Left lung (tissue), 10 donors: ENCODE data around the gene PAX3. TPM values are rescaled to one million over a fixed set of nuclear protein-coding genes. Genes with fewer than 3 reads are reported as not detected.

Experiments used
- ATAC-seq: fragments of 200-7000 bp; cut with Tn5 transposase; one replicate; pipeline ENCODE4 v1.9.1; 2020; ENCODE audit warnings: moderate library complexity
- DNase-seq, 4 donors: peaks; one replicate each; pipeline ENCODE4 v3.0.0-alpha.2; 2013 to 2020
- H3K27ac ChIP-seq, 2 donors: fragments of 200-600 bp; sonication (generic) in 1 of 2; one replicate each; pipeline versions ENCODE4 v1.5.0 to v1.8.0; 2020 to 2021
- H3K27me3 ChIP-seq, 2 donors: fragments of 200-600 bp; sonication (generic) in 1 of 2; one replicate each; pipeline versions ENCODE4 v1.5.0 to v1.8.0; 2020 to 2021
- H3K36me3 ChIP-seq, 2 donors: fragments of 200-600 bp; sonication (generic) in 1 of 2; one replicate each; pipeline versions ENCODE4 v1.5.0 to v1.8.0; 2020 to 2021
- H3K4me1 ChIP-seq, 2 donors: fragments of 200-600 bp; one replicate each; pipeline ENCODE4 v1.8.0; 2021
- H3K4me3 ChIP-seq, 2 donors: fragments of 200-600 bp; sonication (generic) in 1 of 2; one replicate each; pipeline versions ENCODE4 v1.5.0 to v1.8.0; 2020 to 2021; ENCODE audit warnings: mild to moderate bottlenecking in 1 of 2
- H3K9me3 ChIP-seq, 2 donors: fragments of 200-600 bp; sonication (generic) in 1 of 2; one replicate each; pipeline versions ENCODE4 v1.5.0 to v1.8.0; 2020 to 2021
- intact Hi-C, 2 donors: fragments of 100-400 bp; cut with DNase I; formaldehyde crosslinking; loops; one replicate each; pipeline versions ENCODE4 v1.11.2 to v1.14.2; 2022
- polyA plus RNA-seq, 6 donors: library from polyadenylated mRNA; unstranded; fragments of 120-200 nt; gene quantifications; one replicate each; pipeline ENCODE4 v1.2.1, GENCODE V29; 2013; ENCODE audit not compliant: insufficient read length in 6 of 6
- total RNA-seq, 2 donors: library from RNA; stranded (reverse); fragmentation: NEBNext Ultra II Directional; extraction: Animal tissue kit (Norgen Biotek cat#: 25700); gene quantifications; one replicate each; pipeline ENCODE4 v1.2.1, GENCODE V29; 2021
- TF ChIP-seq, protein P1 (sequence below), 2 donors: fragments of 200-600 bp; sonication (generic) in 1 of 2; IDR thresholded peaks; one replicate each; pipeline versions ENCODE4 v1.5.0 to v1.8.0; 2021; ENCODE audit warnings: antibody characterized with exemption in 2 of 2
- donor health status: DM: no; HTN: yes; CAD: no.
- donor health status: DM: no; HTN: no; CAD: no.

Gene PAX3
- total and polyA plus RNA-seq, 8 donors = 0.13 to 0.20 (median 0.14) TPM; not detected in 5

- DNase-seq = no peak
- H3K4me1 ChIP-seq = no peaks in the 10 kb centered on the region
- ATAC-seq = no peak
- intact Hi-C loops = no loop called here
- peaks cover 53 to 85% of the 10 kb centered on the region in 2 donors for H3K27me3 ChIP-seq
- no peak overlapping the region for H3K27ac ChIP-seq
- no peaks in the 10 kb centered on the region for H3K9me3 ChIP-seq
- H3K36me3 ChIP-seq = no peaks in the 10 kb centered on the region
- no peak overlapping the region for H3K4me3 ChIP-seq
- TF ChIP-seq, protein P1, sequence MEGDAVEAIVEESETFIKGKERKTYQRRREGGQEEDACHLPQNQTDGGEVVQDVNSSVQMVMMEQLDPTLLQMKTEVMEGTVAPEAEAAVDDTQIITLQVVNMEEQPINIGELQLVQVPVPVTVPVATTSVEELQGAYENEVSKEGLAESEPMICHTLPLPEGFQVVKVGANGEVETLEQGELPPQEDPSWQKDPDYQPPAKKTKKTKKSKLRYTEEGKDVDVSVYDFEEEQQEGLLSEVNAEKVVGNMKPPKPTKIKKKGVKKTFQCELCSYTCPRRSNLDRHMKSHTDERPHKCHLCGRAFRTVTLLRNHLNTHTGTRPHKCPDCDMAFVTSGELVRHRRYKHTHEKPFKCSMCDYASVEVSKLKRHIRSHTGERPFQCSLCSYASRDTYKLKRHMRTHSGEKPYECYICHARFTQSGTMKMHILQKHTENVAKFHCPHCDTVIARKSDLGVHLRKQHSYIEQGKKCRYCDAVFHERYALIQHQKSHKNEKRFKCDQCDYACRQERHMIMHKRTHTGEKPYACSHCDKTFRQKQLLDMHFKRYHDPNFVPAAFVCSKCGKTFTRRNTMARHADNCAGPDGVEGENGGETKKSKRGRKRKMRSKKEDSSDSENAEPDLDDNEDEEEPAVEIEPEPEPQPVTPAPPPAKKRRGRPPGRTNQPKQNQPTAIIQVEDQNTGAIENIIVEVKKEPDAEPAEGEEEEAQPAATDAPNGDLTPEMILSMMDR (IDR thresholded peaks at IDR 0.05) = no peak
Measured at GRCh38 chr2:222283634-222284033, 15.2 kb downstream of the PAX3 start.

DNA sequence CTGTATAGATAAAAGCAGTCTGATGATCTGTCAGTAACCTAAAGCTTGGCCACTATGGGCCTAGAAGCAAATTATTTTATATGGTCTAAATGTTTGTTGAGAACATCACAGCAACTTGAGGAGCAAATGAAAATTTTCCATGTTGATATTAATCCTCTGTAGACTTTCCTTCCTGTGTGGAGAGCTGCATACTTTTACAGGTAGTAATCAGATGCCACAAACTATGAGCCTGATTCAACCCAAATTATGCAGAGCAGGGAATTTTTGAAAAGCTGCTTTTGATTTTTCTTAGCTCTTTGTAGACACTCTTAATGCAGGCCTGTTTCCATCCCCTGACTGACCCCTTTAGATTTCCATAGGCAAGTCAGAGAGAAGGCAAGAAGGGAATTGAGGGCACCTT is 17.3 kb downstream of the PAX3 start:
- H3K4me3 ChIP-seq = no peak overlapping the region
- DNase-seq (no peak), ATAC-seq (no peak)
- H3K27ac ChIP-seq = no peak overlapping the region
- TF ChIP-seq, protein P1 (IDR thresholded peaks at IDR 0.05) = no peak
- H3K36me3 ChIP-seq = no peaks in the 10 kb centered on the region
- H3K4me1 ChIP-seq = no peaks in the 10 kb centered on the region
- intact Hi-C loops = no loop called here
- no peaks in the 10 kb centered on the region for H3K9me3 ChIP-seq
- peaks cover 33 to 79% of the 10 kb centered on the region in 2 donors for H3K27me3 ChIP-seq

DNA sequence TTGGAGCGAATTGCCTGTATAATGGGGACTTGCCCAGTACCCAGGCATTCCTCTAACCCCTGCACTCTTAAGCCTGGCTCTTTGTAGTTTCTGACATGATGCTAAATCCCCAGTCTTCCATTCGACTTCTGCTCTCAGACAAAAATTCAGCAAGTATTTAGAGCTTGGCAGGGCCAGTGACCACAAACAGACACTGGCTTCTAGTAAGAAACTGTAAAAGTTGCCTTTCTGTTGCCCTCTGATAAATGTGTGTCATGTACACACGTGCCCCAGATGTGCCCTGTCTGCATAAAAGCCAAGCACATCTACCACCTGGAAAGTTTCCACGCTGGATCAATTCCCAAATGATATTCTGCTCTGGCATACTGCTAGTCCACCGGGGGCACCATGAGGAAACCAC is 18.0 kb downstream of the PAX3 start:
- H3K27me3 ChIP-seq = peaks cover 26 to 77% of the 10 kb centered on the region in 2 donors
- H3K4me3 ChIP-seq = no peak overlapping the region
- H3K27ac ChIP-seq = no peak overlapping the region
- H3K36me3 ChIP-seq = no peaks in the 10 kb centered on the region
- no peaks in the 10 kb centered on the region for H3K4me1 ChIP-seq
- TF ChIP-seq, protein P1 (IDR thresholded peaks at IDR 0.05) = no peak
- no peak for ATAC-seq
- H3K9me3 ChIP-seq = no peaks in the 10 kb centered on the region
- no peak for DNase-seq
- intact Hi-C loops = no loop called here

- TF ChIP-seq, protein P1 (IDR thresholded peaks at IDR 0.05) = no peak
- Histone ChIP-seq H3K4me3 (no peak overlapping the region), H3K27ac (no peak overlapping the region), H3K4me1 (no peaks in the 10 kb centered on the region), H3K36me3 (no peaks in the 10 kb centered on the region), H3K27me3 (peaks cover 19 to 83% of the 10 kb centered on the region in 2 donors), H3K9me3 (no peaks in the 10 kb centered on the region)
- no peak for DNase-seq
- intact Hi-C loops = no loop called here
- ATAC-seq = no peak
Measured at GRCh38 chr2:222272446-222273015, 26.3 kb downstream of the PAX3 start.

DNA sequence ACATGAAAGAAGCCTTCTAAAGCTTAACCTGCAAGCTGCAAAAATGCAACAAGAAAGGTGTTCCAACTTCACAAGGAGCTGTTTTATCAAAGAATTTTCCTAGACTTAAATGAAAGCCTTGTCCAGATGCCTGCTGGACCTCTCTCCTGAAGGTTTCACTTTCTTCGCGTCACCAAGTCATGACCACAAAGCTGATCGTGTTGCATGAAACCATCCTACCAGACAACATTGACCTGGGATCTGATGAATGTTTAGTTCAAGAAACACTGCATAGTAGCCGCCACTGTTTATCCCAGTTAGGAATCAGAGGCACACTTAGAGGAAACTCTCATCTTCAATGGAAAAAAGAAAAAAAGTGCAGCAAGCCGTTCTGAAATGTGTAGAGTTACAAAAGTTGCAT is 26.9 kb downstream of the PAX3 start:
- ATAC-seq = no peak
- Histone ChIP-seq H3K4me1 (no peaks in the 10 kb centered on the region), H3K9me3 (no peaks in the 10 kb centered on the region), H3K27ac (no peak overlapping the region), H3K4me3 (no peak overlapping the region), H3K27me3 (peaks cover 19 to 83% of the 10 kb centered on the region in 2 donors), H3K36me3 (no peaks in the 10 kb centered on the region)
- intact Hi-C loops = no loop called here
- DNase-seq = no peak
- TF ChIP-seq, protein P1 (IDR thresholded peaks at IDR 0.05) = no peak
